Measurements from ENCODE around the gene SCYL1.

Gene SCYL1

DNA sequence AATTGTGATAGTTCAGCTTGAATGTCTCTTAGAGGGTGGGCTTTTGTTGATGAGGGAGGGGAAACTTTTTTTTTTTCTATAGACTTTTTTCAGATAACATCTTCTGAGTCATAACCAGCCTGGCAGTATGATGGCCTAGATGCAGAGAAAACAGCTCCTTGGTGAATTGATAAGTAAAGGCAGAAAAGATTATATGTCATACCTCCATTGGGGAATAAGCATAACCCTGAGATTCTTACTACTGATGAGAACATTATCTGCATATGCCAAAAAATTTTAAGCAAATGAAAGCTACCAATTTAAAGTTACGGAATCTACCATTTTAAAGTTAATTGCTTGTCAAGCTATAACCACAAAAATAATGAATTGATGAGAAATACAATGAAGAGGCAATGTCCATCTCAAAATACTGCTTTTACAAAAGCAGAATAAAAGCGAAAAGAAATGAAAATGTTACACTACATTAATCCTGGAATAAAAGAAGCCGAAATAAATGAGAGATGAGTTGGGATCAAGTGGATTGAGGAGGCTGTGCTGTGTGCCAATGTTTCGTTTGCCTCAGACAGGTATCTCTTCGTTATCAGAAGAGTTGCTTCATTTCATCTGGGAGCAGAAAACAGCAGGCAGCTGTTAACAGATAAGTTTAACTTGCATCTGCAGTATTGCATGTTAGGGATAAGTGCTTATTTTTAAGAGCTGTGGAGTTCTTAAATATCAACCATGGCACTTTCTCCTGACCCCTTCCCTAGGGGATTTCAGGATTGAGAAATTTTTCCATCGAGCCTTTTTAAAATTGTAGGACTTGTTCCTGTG, 22.1 kb upstream of the SCYL1 start:
- Histone ChIP-seq H3K4me3 (ENCODE audit: low read length) (peak overlapping the region; percentile 83), H4K20me1 (ENCODE audit: insufficient read depth, low read length) (peaks cover 78% of the 10 kb centered on the region), H3K79me2 (ENCODE audit: low read length) (peaks cover 90% of the 10 kb centered on the region), H3K9ac (ENCODE audit: low read length) (peak overlapping the region; percentile 99), H2AFZ (ENCODE audit: low read depth, low read length) (no peak overlapping the region), H3K4me2 (ENCODE audit: low read length) (peak overlapping the region; percentile 95), H3K4me1 (ENCODE audit: low read length) (peaks cover 62% of the 10 kb centered on the region), H3K9me3 (ENCODE audit: insufficient read depth, low read length) (no peaks in the 10 kb centered on the region), H3K27me3 (ENCODE audit: low read depth, low read length) (no peaks in the 10 kb centered on the region), H3K36me3 (replicated peaks; ENCODE audit: low read depth, low read length) (peaks cover 77% of the 10 kb centered on the region), H3K27ac (ENCODE audit: low read length) (peak overlapping the region; percentile 91)
- TF ChIP-seq EZH2phosphoT487 (IDR thresholded peaks at IDR 0.05; ENCODE audit: low read depth), result no peak
- no peak for TF ChIP-seq CTCF (IDR thresholded peaks at IDR 0.05; ENCODE audit: low read depth, low read length)

- Histone ChIP-seq H3K4me2 (ENCODE audit: low read length) (peak overlapping the region; percentile 95), H3K79me2 (ENCODE audit: low read length) (peaks cover 83% of the 10 kb centered on the region), H3K27ac (ENCODE audit: low read length) (peak overlapping the region; percentile 91; the same call in 1 of the 2 replicates), H3K4me1 (ENCODE audit: low read length) (peaks cover 60% of the 10 kb centered on the region), H2AFZ (ENCODE audit: low read depth, low read length) (no peak overlapping the region), H3K9ac (ENCODE audit: low read length) (peak overlapping the region; percentile 99), H3K4me3 (ENCODE audit: low read length) (peak overlapping the region; percentile 83), H3K36me3 (replicated peaks; ENCODE audit: low read depth, low read length) (peaks cover 77% of the 10 kb centered on the region), H3K9me3 (ENCODE audit: insufficient read depth, low read length) (no peaks in the 10 kb centered on the region), H4K20me1 (ENCODE audit: insufficient read depth, low read length) (peaks cover 78% of the 10 kb centered on the region), H3K27me3 (ENCODE audit: low read depth, low read length) (no peaks in the 10 kb centered on the region)
- no peak for TF ChIP-seq CTCF (IDR thresholded peaks at IDR 0.05; ENCODE audit: low read depth, low read length)
- no peak for TF ChIP-seq EZH2phosphoT487 (IDR thresholded peaks at IDR 0.05; ENCODE audit: low read depth)
These were observed 21.4 kb upstream of the SCYL1 start for GRCh38 chr11:65503368-65503948.

DNA sequence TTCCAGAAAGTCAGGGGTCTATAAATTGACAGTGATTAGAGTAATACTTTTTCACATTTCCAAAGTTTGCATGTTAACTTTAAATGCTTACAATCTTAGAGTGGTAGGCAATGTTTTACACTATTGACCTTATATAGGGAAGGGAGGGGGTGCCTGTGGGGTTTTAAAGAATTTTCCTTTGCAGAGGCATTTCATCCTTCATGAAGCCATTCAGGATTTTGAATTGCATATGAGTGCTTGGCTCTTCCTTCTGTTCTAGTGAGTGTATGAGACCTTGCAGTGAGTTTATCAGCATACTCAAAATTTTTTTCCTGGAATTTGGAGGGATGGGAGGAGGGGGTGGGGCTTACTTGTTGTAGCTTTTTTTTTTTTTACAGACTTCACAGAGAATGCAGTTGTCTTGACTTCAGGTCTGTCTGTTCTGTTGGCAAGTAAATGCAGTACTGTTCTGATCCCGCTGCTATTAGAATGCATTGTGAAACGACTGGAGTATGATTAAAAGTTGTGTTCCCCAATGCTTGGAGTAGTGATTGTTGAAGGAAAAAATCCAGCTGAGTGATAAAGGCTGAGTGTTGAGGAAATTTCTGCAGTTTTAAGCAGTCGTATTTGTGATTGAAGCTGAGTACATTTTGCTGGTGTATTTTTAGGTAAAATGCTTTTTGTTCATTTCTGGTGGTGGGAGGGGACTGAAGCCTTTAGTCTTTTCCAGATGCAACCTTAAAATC, 20.8 kb upstream of the SCYL1 start:
- Histone ChIP-seq H2AFZ (ENCODE audit: low read depth, low read length) (no peak overlapping the region), H3K9me3 (ENCODE audit: insufficient read depth, low read length) (no peaks in the 10 kb centered on the region), H3K36me3 (replicated peaks; ENCODE audit: low read depth, low read length) (peaks cover 76% of the 10 kb centered on the region), H4K20me1 (ENCODE audit: insufficient read depth, low read length) (peaks cover 78% of the 10 kb centered on the region), H3K9ac (ENCODE audit: low read length) (peak overlapping the region; percentile 99), H3K27ac (ENCODE audit: low read length) (peak overlapping the region; percentile 78; the same call in 1 of the 2 replicates), H3K27me3 (ENCODE audit: low read depth, low read length) (no peaks in the 10 kb centered on the region), H3K79me2 (ENCODE audit: low read length) (peaks cover 77% of the 10 kb centered on the region), H3K4me1 (ENCODE audit: low read length) (peaks cover 60% of the 10 kb centered on the region), H3K4me3 (ENCODE audit: low read length) (peak overlapping the region; percentile 83), H3K4me2 (ENCODE audit: low read length) (peak overlapping the region; percentile 95)
- TF ChIP-seq EZH2phosphoT487 (IDR thresholded peaks at IDR 0.05; ENCODE audit: low read depth) (no peak), CTCF (IDR thresholded peaks at IDR 0.05; ENCODE audit: low read depth, low read length) (no peak)

All from OCI-LY3 (cell line).